GM10248 (cell line): ENCODE measurements around the gene IPO9.

Experiments used
- CTCF ChIA-PET: fragments of 300-600 bp; sonication (Branson Sonifier 250); formaldehyde crosslinking; extraction: SDS; loops from one replicate; lab custom pipeline; 2021; ENCODE audit warnings: antibody characterized with exemption; lab: Yijun Ruan, JAX
- POLR2A ChIA-PET: fragments of 350-650 bp; sonication (Branson Sonifier 250); formaldehyde crosslinking; extraction: SDS; loops from one replicate; lab custom pipeline; 2020; ENCODE audit warnings: antibody characterized with exemption; lab: Yijun Ruan, JAX
- DNase-seq: peaks from one replicate; pipeline ENCODE4 v3.0.0; 2012; ENCODE audit errors: extremely low spot score
- CTCF ChIP-seq: IDR thresholded peaks from 2 replicates; pipeline ENCODE4 v1.5.1; 2012; ENCODE audit warnings: mild to moderate bottlenecking, low read depth; ENCODE audit errors: extremely low read depth, missing control alignments, control extremely low read depth

IPO9 gene

GRCh38 chr1:201895913-201896807, 67.2 kb downstream of the IPO9 start:
- ChIA-PET CTCF (interaction anchor here (0.6 to 8.7 kb wide), 57 partner anchors 11 to 824 kb away, joined by 3 to 174 read pairs (median 5); partner anchors contain the start of genes GPR37L1, IPO9, LMOD1 and RNPEP), POLR2A (interaction anchor here (0.5 kb wide), 1 partner anchor 65 kb away, joined by 5 read pairs; no protein-coding TSS in a partner anchor)
- TF ChIP-seq CTCF: peak; percentile 93
- peak; percentile 90 for DNase-seq

- CTCF ChIA-PET: interaction anchor here (1.2 to 8.7 kb wide), 32 partner anchors 10 to 283 kb away, joined by 3 to 174 read pairs (median 8); partner anchors contain the start of genes GPR37L1, IPO9 and LMOD1
- POLR2A ChIA-PET: no interaction called here
- no peak for DNase-seq
- no peak for TF ChIP-seq CTCF
These were observed 68.0 kb downstream of the IPO9 start for GRCh38 chr1:201896951-201897391.

- TF ChIP-seq CTCF: no peak
- CTCF ChIA-PET: interaction anchor here (1.1 to 8.3 kb wide), 11 partner anchors 9 to 222 kb away, joined by 3 to 163 read pairs (median 3); no protein-coding TSS in a partner anchor
- DNase-seq: no peak
- POLR2A ChIA-PET: no interaction called here
These were observed 69.4 kb downstream of the IPO9 start for GRCh38 chr1:201898240-201898894.

- DNase-seq: no peak
These were observed 70.0 kb downstream of the IPO9 start for GRCh38 chr1:201898992-201899391.

GRCh38 chr1:201899683-201900429, 70.9 kb downstream of the IPO9 start:
- ChIA-PET POLR2A (no interaction called here), CTCF (interaction anchor here (0.9 to 8.3 kb wide), 3 partner anchors 9 to 220 kb away, joined by 3 to 163 read pairs (median 4); no protein-coding TSS in a partner anchor)
- DNase-seq: no peak
- no peak for TF ChIP-seq CTCF

More at GRCh38 chr1:201898992-201899391, 70.0 kb downstream of the IPO9 start:
- TF ChIP-seq CTCF: no peak
- CTCF ChIA-PET: interaction anchor here (0.9 to 8.3 kb wide), 6 partner anchors 10 to 221 kb away, joined by 3 to 163 read pairs (median 4); no protein-coding TSS in a partner anchor
- POLR2A ChIA-PET: no interaction called here
